ENCODE results near the gene ERC2.

The ERC2 gene

GRCh38 chr3:55692295-55692956, 775.8 kb downstream of the ERC2 start:
- TF ChIP-seq CTCF (IDR thresholded peaks at IDR 0.05; ENCODE audit: extremely low read depth, missing control alignments) = no peak
- DNase-seq (ENCODE audit: low spot score) = no peak

- TF ChIP-seq CTCF (IDR thresholded peaks at IDR 0.05; ENCODE audit: extremely low read depth, missing control alignments) = no peak
- no peak for DNase-seq (ENCODE audit: low spot score)
These were observed 777.1 kb downstream of the ERC2 start for GRCh38 chr3:55691141-55691540.

DNA sequence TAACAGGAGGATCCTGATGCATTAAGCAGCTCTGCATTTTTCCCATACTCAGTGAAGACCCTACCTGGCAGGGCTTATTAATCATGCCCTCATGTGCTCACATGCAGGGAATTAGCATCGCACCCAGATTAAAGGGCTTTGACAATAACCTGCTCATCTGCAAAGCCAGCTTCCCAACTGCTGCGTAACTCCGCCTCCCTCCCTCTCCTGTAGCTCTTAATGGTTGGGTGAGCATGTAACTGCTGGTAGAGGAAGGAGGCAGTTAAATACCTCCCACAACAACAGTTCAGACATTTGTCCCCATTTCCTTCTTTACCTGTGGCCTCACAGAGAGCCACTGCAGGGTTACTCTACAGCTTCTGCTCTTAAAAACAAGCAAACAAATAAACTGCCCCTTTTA, 777.5 kb downstream of the ERC2 start:
- no peak for TF ChIP-seq CTCF (IDR thresholded peaks at IDR 0.05; ENCODE audit: extremely low read depth, missing control alignments)
- peak; percentile 43 for DNase-seq (ENCODE audit: low spot score)

GRCh38 chr3:55690177-55690576, 778.1 kb downstream of the ERC2 start:
- DNase-seq (ENCODE audit: low spot score) = no peak
- TF ChIP-seq CTCF (IDR thresholded peaks at IDR 0.05; ENCODE audit: extremely low read depth, missing control alignments) = no peak

DNA sequence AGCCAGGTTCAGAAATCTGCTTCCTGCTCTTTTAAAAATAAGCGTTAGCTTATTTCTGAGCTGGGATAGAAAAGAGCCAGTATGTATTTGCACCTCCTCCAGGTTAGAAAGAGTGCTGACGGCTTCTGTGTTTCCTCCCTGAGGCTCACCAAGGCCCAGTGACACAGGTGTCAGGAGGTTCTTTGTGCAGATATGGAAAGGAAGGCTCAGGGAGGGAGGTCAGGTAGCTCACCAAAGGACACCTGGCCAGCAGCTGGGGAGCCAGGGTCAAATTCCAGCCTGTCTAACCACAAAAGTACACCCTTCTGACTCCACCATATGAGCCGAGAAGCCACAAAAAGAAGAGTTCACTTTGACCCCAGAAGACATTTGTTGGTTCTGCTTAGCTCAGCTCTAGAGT, 780.1 kb downstream of the ERC2 start:
- no peak for DNase-seq (ENCODE audit: low spot score)
- no peak for TF ChIP-seq CTCF (IDR thresholded peaks at IDR 0.05; ENCODE audit: extremely low read depth, missing control alignments)

DNA sequence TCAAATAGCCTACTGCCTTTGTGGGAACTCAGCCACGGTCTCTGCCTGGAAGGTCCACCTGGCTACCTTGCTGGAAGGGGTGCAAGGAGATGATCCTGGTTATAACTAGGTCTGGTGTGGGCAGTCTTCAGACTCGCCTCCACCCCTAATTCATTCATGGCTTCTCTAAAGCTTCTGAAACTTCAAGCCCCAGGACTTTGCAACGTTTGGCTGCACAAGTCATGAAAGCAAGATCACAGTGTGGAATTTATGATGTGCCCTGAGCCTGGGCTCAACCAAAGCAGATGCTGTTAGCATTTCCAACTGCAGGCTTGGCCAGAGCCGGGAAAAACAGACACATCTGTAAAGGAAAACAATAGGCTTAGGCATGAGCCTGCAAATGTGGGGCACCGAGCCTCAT, 780.7 kb downstream of the ERC2 start:
- no peak for DNase-seq (ENCODE audit: low spot score)
- no peak for TF ChIP-seq CTCF (IDR thresholded peaks at IDR 0.05; ENCODE audit: extremely low read depth, missing control alignments)

- TF ChIP-seq CTCF (IDR thresholded peaks at IDR 0.05; ENCODE audit: extremely low read depth, missing control alignments) = no peak
- DNase-seq (ENCODE audit: low spot score) = no peak
These were observed 781.6 kb downstream of the ERC2 start for GRCh38 chr3:55686426-55687254.
